Activated T-helper 2 cell treated with anti-CD3 and anti-CD28 coated beads, Interferon-gamma antibody, Interleukin-2, Interleukin-4, amounts not matched to agents 10 μg/mL and 5 μg/mL and 100 μg/mL, durations not matched to agents 14 hours and 24 hours and 36 hours (primary cell): ENCODE data around the gene CCDC167. TPM values are rescaled to one million over a fixed set of nuclear protein-coding genes. Genes with fewer than 3 reads are reported as not detected.

Source experiments
- DNase-seq: peaks from one replicate; pipeline ENCODE4 v3.0.0; 2021; ENCODE audit warnings: low spot score
- H3K27ac Mint-ChIP-seq: one replicate; pipeline ENCODE4 v1.8.0; 2021; ENCODE audit warnings: mixed read lengths
- H3K27me3 Mint-ChIP-seq: one replicate; pipeline ENCODE4 v1.8.0; 2021; ENCODE audit warnings: low read depth, mixed read lengths
- H3K36me3 Mint-ChIP-seq: one replicate; pipeline ENCODE4 v1.8.0; 2021; ENCODE audit warnings: low read depth, mixed read lengths
- H3K4me1 Mint-ChIP-seq: one replicate; pipeline ENCODE4 v1.8.0; 2021; ENCODE audit warnings: low read depth, mixed read lengths
- H3K4me3 Mint-ChIP-seq: one replicate; pipeline ENCODE4 v1.8.0; 2021; ENCODE audit warnings: low read depth, mild to moderate bottlenecking, moderate library complexity, mixed read lengths
- H3K9me3 Mint-ChIP-seq: one replicate; pipeline ENCODE4 v1.8.0; 2021; ENCODE audit warnings: mixed read lengths
- intact Hi-C: fragments of 100-400 bp; cut with micrococcal nuclease; formaldehyde crosslinking; loops from one replicate; pipeline ENCODE4 v1.15.1; 2023
- total RNA-seq: library from RNA; stranded (reverse); gene quantifications from 2 replicates; pipeline ENCODE4 v1.2.3, GENCODE V29; 2022

CCDC167 gene
- total RNA-seq: 69.8 and 76.9 TPM in 2 replicates

- Mint-ChIP-seq H3K27me3 (no peaks in the 10 kb centered on the region), H3K27ac (peak within 1 kb of the TSS; percentile 96), H3K4me1 (peaks cover 64% of the 10 kb centered on the region), H3K36me3 (peaks cover 25% of the 10 kb centered on the region), H3K9me3 (no peaks in the 10 kb centered on the region), H3K4me3 (peak within 1 kb of the TSS; percentile 93)
- peak; percentile 96 for DNase-seq
- intact Hi-C loops: loop anchor here (1.0 to 5.0 kb wide), 5 partner anchors 17 to 587 kb away; partner anchors contain the start of genes CMTR1 and MDGA1
These were observed at the start of gene CCDC167 for GRCh38 chr6:37499433-37500293. Gene CCDC167, minus strand, starts transcription at chr6:37499893. Its CDS starts 30 bp downstream, at chr6:37499863.

GRCh38 chr6:37549154-37549553 is 49.5 kb upstream of the CCDC167 start:
- Mint-ChIP-seq H3K4me1 (peaks cover 22% of the 10 kb centered on the region), H3K27ac (no peak overlapping the region), H3K27me3 (peaks cover 4% of the 10 kb centered on the region), H3K36me3 (no peaks in the 10 kb centered on the region), H3K4me3 (no peak overlapping the region), H3K9me3 (no peaks in the 10 kb centered on the region)
- no peak for DNase-seq
- intact Hi-C loops: no loop called here

- intact Hi-C loops: no loop called here
- DNase-seq: no peak
- Mint-ChIP-seq H3K4me3 (no peak overlapping the region), H3K9me3 (no peaks in the 10 kb centered on the region), H3K36me3 (no peaks in the 10 kb centered on the region), H3K27ac (no peak overlapping the region), H3K27me3 (peaks cover 4% of the 10 kb centered on the region), H3K4me1 (peaks cover 12% of the 10 kb centered on the region)
These were observed 48.5 kb upstream of the CCDC167 start for GRCh38 chr6:37548067-37548674.

- Mint-ChIP-seq H3K9me3 (no peaks in the 10 kb centered on the region), H3K27me3 (peaks cover 4% of the 10 kb centered on the region), H3K36me3 (no peaks in the 10 kb centered on the region), H3K4me1 (peaks cover 9% of the 10 kb centered on the region), H3K4me3 (no peak overlapping the region), H3K27ac (no peak overlapping the region)
- intact Hi-C loops: no loop called here
- DNase-seq: no peak
These were observed 47.9 kb upstream of the CCDC167 start for GRCh38 chr6:37547564-37548061.

- Mint-ChIP-seq H3K27me3 (peaks cover 4% of the 10 kb centered on the region), H3K27ac (no peak overlapping the region), H3K4me1 (peaks cover 11% of the 10 kb centered on the region), H3K4me3 (no peak overlapping the region), H3K36me3 (no peaks in the 10 kb centered on the region), H3K9me3 (no peaks in the 10 kb centered on the region)
- intact Hi-C loops: no loop called here
- DNase-seq: no peak
These were observed 46.6 kb upstream of the CCDC167 start for GRCh38 chr6:37546141-37546871.

- intact Hi-C loops: no loop called here
- H3K4me3 Mint-ChIP-seq: no peak overlapping the region
- H3K4me1 Mint-ChIP-seq: peaks cover 11% of the 10 kb centered on the region
- H3K27ac Mint-ChIP-seq: no peak overlapping the region
- H3K27me3 Mint-ChIP-seq: peaks cover 4% of the 10 kb centered on the region
- no peaks in the 10 kb centered on the region for H3K9me3 Mint-ChIP-seq
- H3K36me3 Mint-ChIP-seq: no peaks in the 10 kb centered on the region
- no peak for DNase-seq
These were observed 44.8 kb upstream of the CCDC167 start for GRCh38 chr6:37544530-37544929.

- Mint-ChIP-seq H3K36me3 (no peaks in the 10 kb centered on the region), H3K9me3 (no peaks in the 10 kb centered on the region), H3K27me3 (peaks cover 4% of the 10 kb centered on the region), H3K4me3 (no peak overlapping the region), H3K4me1 (peaks cover 11% of the 10 kb centered on the region), H3K27ac (no peak overlapping the region)
- no peak for DNase-seq
- intact Hi-C loops: no loop called here
These were observed 43.7 kb upstream of the CCDC167 start for GRCh38 chr6:37543361-37543760.

GRCh38 chr6:37541346-37541745 is 41.7 kb upstream of the CCDC167 start:
- intact Hi-C loops: no loop called here
- H3K9me3 Mint-ChIP-seq: no peaks in the 10 kb centered on the region
- H3K27me3 Mint-ChIP-seq: peaks cover 8% of the 10 kb centered on the region
- H3K4me3 Mint-ChIP-seq: no peak overlapping the region
- H3K4me1 Mint-ChIP-seq: peaks cover 6% of the 10 kb centered on the region
- no peak overlapping the region for H3K27ac Mint-ChIP-seq
- no peaks in the 10 kb centered on the region for H3K36me3 Mint-ChIP-seq
- DNase-seq: no peak

- Mint-ChIP-seq H3K9me3 (no peaks in the 10 kb centered on the region), H3K27me3 (peaks cover 16% of the 10 kb centered on the region)
- intact Hi-C loops: no loop called here
These were observed 40.7 kb upstream of the CCDC167 start for GRCh38 chr6:37540390-37540789.

GRCh38 chr6:37540029-37540352 is 40.3 kb upstream of the CCDC167 start:
- H3K27ac Mint-ChIP-seq: no peak overlapping the region
- peaks cover 20% of the 10 kb centered on the region for H3K27me3 Mint-ChIP-seq
- no peak for DNase-seq
- intact Hi-C loops: no loop called here
- no peaks in the 10 kb centered on the region for H3K36me3 Mint-ChIP-seq
- peaks cover 2% of the 10 kb centered on the region for H3K4me1 Mint-ChIP-seq
- H3K9me3 Mint-ChIP-seq: no peaks in the 10 kb centered on the region
- H3K4me3 Mint-ChIP-seq: no peak overlapping the region

More at GRCh38 chr6:37540390-37540789, 40.7 kb upstream of the CCDC167 start:
- DNase-seq: no peak
- Mint-ChIP-seq H3K4me3 (no peak overlapping the region), H3K4me1 (peaks cover 2% of the 10 kb centered on the region), H3K27ac (no peak overlapping the region), H3K36me3 (no peaks in the 10 kb centered on the region)

GRCh38 chr6:37539171-37540028 is 39.7 kb upstream of the CCDC167 start:
- no peak for DNase-seq
- no peaks in the 10 kb centered on the region for H3K36me3 Mint-ChIP-seq
- H3K27me3 Mint-ChIP-seq: peaks cover 23% of the 10 kb centered on the region
- no peak overlapping the region for H3K4me3 Mint-ChIP-seq
- H3K27ac Mint-ChIP-seq: no peak overlapping the region
- H3K4me1 Mint-ChIP-seq: peaks cover 2% of the 10 kb centered on the region
- H3K9me3 Mint-ChIP-seq: no peaks in the 10 kb centered on the region
- intact Hi-C loops: no loop called here

GRCh38 chr6:37538107-37538506 is 38.4 kb upstream of the CCDC167 start:
- Mint-ChIP-seq H3K4me3 (no peak overlapping the region), H3K27ac (no peak overlapping the region), H3K27me3 (peaks cover 36% of the 10 kb centered on the region), H3K9me3 (no peaks in the 10 kb centered on the region), H3K36me3 (no peaks in the 10 kb centered on the region), H3K4me1 (peaks cover 2% of the 10 kb centered on the region)
- intact Hi-C loops: no loop called here
- no peak for DNase-seq
